ENCODE data around the gene DPEP3.

DNA sequence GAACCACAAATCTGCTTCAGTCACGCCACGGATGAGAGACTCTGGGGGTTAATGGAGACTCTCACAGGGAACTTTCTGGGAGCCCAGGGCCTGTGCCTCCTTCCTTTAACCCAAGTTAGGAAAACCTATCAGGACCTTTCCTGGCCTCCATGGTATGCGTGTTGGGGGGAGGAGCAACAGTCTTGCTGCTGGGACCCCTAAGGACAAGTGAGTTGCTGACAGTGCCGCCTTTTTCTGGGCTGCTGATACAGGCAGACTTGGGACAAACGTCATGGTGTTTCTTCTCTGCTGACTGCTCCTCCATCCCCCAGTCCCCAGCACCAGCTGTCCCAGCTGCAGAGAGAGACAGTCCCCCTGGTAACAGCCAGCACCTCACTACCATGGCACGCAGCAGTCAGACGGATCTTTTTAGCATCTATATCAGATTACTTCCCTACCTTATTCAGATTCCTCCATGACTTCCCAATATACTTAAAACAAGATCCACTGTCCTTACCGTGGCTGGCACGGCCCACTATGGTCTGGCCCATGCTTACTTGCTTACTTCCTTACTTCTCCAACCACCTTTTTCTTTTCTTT is 28.9 kb upstream of the DPEP3 start:
- TF ChIP-seq, protein P1, sequence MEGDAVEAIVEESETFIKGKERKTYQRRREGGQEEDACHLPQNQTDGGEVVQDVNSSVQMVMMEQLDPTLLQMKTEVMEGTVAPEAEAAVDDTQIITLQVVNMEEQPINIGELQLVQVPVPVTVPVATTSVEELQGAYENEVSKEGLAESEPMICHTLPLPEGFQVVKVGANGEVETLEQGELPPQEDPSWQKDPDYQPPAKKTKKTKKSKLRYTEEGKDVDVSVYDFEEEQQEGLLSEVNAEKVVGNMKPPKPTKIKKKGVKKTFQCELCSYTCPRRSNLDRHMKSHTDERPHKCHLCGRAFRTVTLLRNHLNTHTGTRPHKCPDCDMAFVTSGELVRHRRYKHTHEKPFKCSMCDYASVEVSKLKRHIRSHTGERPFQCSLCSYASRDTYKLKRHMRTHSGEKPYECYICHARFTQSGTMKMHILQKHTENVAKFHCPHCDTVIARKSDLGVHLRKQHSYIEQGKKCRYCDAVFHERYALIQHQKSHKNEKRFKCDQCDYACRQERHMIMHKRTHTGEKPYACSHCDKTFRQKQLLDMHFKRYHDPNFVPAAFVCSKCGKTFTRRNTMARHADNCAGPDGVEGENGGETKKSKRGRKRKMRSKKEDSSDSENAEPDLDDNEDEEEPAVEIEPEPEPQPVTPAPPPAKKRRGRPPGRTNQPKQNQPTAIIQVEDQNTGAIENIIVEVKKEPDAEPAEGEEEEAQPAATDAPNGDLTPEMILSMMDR (IDR thresholded peaks at IDR 0.05) = no peak
- no peak for TF ChIP-seq EZH2 (IDR thresholded peaks at IDR 0.05; ENCODE audit: borderline replicate concordance, insufficient read depth, low read depth, low read length, poor library complexity, severe bottlenecking)
